ENCODE results near the gene TCTA.
"Not testable (repeated sequence)": the region's sequence is repeated elsewhere in the genome, so short reads cannot be mapped to it uniquely, and the experiment has no call there.

TCTA gene

GRCh38 chr3:49387721-49388120 lies 24.5 kb upstream of the TCTA start:
- Histone ChIP-seq H3K4me1 (ENCODE audit: control insufficient read depth, insufficient read depth, low read length, poor library complexity, severe bottlenecking) (peaks cover 9% of the 10 kb centered on the region), H3K36me3 (ENCODE audit: control insufficient read depth, insufficient read depth, low read length) (peaks cover 4% of the 10 kb centered on the region), H3K9me3 (ENCODE audit: control insufficient read depth, low read length) (no peaks in the 10 kb centered on the region), H3K4me3 (ENCODE audit: insufficient read depth, low read depth, low read length, poor library complexity, severe bottlenecking) (no peak overlapping the region), H3K27ac (ENCODE audit: insufficient read depth, low read length, poor library complexity, severe bottlenecking) (no peak overlapping the region), H3K27me3 (replicated peaks; ENCODE audit: control insufficient read depth, insufficient read depth, low read length, poor library complexity, severe bottlenecking) (no peaks in the 10 kb centered on the region)
- no peak for DNase-seq

DNA sequence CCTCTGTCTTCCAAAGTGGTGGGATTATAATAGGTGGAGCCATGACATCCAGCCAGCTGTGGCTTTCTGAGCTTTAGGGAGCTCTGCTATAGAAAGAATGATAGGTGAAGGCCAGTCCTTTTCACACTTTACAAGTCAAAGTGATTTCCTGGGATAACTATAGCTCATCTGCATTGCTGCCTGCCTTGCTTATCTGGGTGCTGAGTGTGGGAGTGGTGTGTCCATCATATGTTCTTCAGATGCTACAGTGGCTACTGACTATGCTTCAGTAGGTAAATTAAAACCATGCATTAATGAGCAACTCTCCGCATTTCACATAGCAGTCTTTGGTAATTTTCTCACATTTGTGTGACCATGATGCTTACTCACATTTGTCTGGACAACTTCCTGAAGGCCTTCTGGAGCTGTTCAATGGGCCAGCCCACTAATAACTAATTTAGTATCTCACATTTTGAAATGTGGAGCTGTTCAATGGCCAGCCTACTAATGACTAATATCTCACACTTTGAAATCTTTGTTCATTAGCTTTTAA lies 23.9 kb upstream of the TCTA start:
- no peaks in the 10 kb centered on the region for H3K9me3 ChIP-seq (ENCODE audit: control insufficient read depth, low read length)
- peaks cover 4% of the 10 kb centered on the region for H3K36me3 ChIP-seq (ENCODE audit: control insufficient read depth, insufficient read depth, low read length)
- peaks cover 9% of the 10 kb centered on the region for H3K4me1 ChIP-seq (ENCODE audit: control insufficient read depth, insufficient read depth, low read length, poor library complexity, severe bottlenecking)
- no peaks in the 10 kb centered on the region for H3K27me3 ChIP-seq (replicated peaks; ENCODE audit: control insufficient read depth, insufficient read depth, low read length, poor library complexity, severe bottlenecking)
- no peak overlapping the region for H3K27ac ChIP-seq (ENCODE audit: insufficient read depth, low read length, poor library complexity, severe bottlenecking)
- H3K4me3 ChIP-seq (ENCODE audit: insufficient read depth, low read depth, low read length, poor library complexity, severe bottlenecking): no peak overlapping the region
- no peak for DNase-seq

- H3K27ac ChIP-seq (ENCODE audit: insufficient read depth, low read length, poor library complexity, severe bottlenecking): no peak overlapping the region
- no peak for DNase-seq
- no peaks in the 10 kb centered on the region for H3K9me3 ChIP-seq (ENCODE audit: control insufficient read depth, low read length)
- peaks cover 9% of the 10 kb centered on the region for H3K4me1 ChIP-seq (ENCODE audit: control insufficient read depth, insufficient read depth, low read length, poor library complexity, severe bottlenecking)
- H3K36me3 ChIP-seq (ENCODE audit: control insufficient read depth, insufficient read depth, low read length): peaks cover 4% of the 10 kb centered on the region
- no peak overlapping the region for H3K4me3 ChIP-seq (ENCODE audit: insufficient read depth, low read depth, low read length, poor library complexity, severe bottlenecking)
- H3K27me3 ChIP-seq (replicated peaks; ENCODE audit: control insufficient read depth, insufficient read depth, low read length, poor library complexity, severe bottlenecking): no peaks in the 10 kb centered on the region
These were observed 22.9 kb upstream of the TCTA start for GRCh38 chr3:49389297-49389696.

DNA sequence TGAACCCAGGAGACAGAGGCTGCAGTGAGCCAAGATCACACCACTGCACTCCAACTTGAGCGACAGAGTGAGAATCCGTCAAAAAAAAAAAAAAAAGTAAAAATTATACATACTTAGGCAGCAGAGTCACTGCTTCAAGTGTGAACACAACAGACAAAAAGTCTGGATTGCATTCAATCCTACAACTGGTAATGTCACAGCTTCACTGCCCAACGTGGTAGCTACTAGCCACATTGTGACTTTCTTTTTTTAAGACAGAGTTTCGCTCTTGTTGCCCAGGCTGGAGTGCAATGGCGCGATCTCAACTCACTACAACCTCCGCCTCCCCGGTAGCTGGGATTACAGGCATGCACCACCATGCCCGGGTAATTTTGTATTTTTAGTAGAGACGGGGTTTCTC lies 20.9 kb upstream of the TCTA start:
- H3K4me1 ChIP-seq (ENCODE audit: control insufficient read depth, insufficient read depth, low read length, poor library complexity, severe bottlenecking); H3K27me3 ChIP-seq (replicated peaks; ENCODE audit: control insufficient read depth, insufficient read depth, low read length, poor library complexity, severe bottlenecking); H3K4me3 ChIP-seq (ENCODE audit: insufficient read depth, low read depth, low read length, poor library complexity, severe bottlenecking); DNase-seq; H3K9me3 ChIP-seq (ENCODE audit: control insufficient read depth, low read length); H3K27ac ChIP-seq (ENCODE audit: insufficient read depth, low read length, poor library complexity, severe bottlenecking): not testable (repeated sequence)
- peaks cover 16% of the 10 kb centered on the region for H3K36me3 ChIP-seq (ENCODE audit: control insufficient read depth, insufficient read depth, low read length)

- peaks cover 16% of the 10 kb centered on the region for H3K4me1 ChIP-seq (ENCODE audit: control insufficient read depth, insufficient read depth, low read length, poor library complexity, severe bottlenecking)
- peaks cover 19% of the 10 kb centered on the region for H3K36me3 ChIP-seq (ENCODE audit: control insufficient read depth, insufficient read depth, low read length)
- no peaks in the 10 kb centered on the region for H3K27me3 ChIP-seq (replicated peaks; ENCODE audit: control insufficient read depth, insufficient read depth, low read length, poor library complexity, severe bottlenecking)
- no peak for DNase-seq
- H3K4me3 ChIP-seq (ENCODE audit: insufficient read depth, low read depth, low read length, poor library complexity, severe bottlenecking): no peak overlapping the region
- H3K27ac ChIP-seq (ENCODE audit: insufficient read depth, low read length, poor library complexity, severe bottlenecking): no peak overlapping the region
- no peaks in the 10 kb centered on the region for H3K9me3 ChIP-seq (ENCODE audit: control insufficient read depth, low read length)
These were observed 14.8 kb upstream of the TCTA start for GRCh38 chr3:49397470-49397869.

GRCh38 chr3:49399461-49399860 lies 12.8 kb upstream of the TCTA start:
- Histone ChIP-seq H3K36me3 (ENCODE audit: control insufficient read depth, insufficient read depth, low read length) (peaks cover 22% of the 10 kb centered on the region), H3K4me1 (ENCODE audit: control insufficient read depth, insufficient read depth, low read length, poor library complexity, severe bottlenecking) (peaks cover 16% of the 10 kb centered on the region)
- no peak for DNase-seq

GRCh38 chr3:49401766-49402165 lies 10.5 kb upstream of the TCTA start:
- no peak for DNase-seq
- peaks cover 6% of the 10 kb centered on the region for H3K36me3 ChIP-seq (ENCODE audit: control insufficient read depth, insufficient read depth, low read length)
- H3K4me1 ChIP-seq (ENCODE audit: control insufficient read depth, insufficient read depth, low read length, poor library complexity, severe bottlenecking): peaks cover 17% of the 10 kb centered on the region
- no peak overlapping the region for H3K4me3 ChIP-seq (ENCODE audit: insufficient read depth, low read depth, low read length, poor library complexity, severe bottlenecking)
- no peaks in the 10 kb centered on the region for H3K9me3 ChIP-seq (ENCODE audit: control insufficient read depth, low read length)
- H3K27me3 ChIP-seq (replicated peaks; ENCODE audit: control insufficient read depth, insufficient read depth, low read length, poor library complexity, severe bottlenecking): no peaks in the 10 kb centered on the region
- H3K27ac ChIP-seq (ENCODE audit: insufficient read depth, low read length, poor library complexity, severe bottlenecking): no peak overlapping the region

More at GRCh38 chr3:49399461-49399860, 12.8 kb upstream of the TCTA start:
- Histone ChIP-seq H3K4me3 (ENCODE audit: insufficient read depth, low read depth, low read length, poor library complexity, severe bottlenecking) (no peak overlapping the region), H3K9me3 (ENCODE audit: control insufficient read depth, low read length) (no peaks in the 10 kb centered on the region), H3K27ac (ENCODE audit: insufficient read depth, low read length, poor library complexity, severe bottlenecking) (no peak overlapping the region), H3K27me3 (replicated peaks; ENCODE audit: control insufficient read depth, insufficient read depth, low read length, poor library complexity, severe bottlenecking) (no peaks in the 10 kb centered on the region)

- Histone ChIP-seq H3K27ac (ENCODE audit: insufficient read depth, low read length, poor library complexity, severe bottlenecking) (no peak overlapping the region), H3K9me3 (ENCODE audit: control insufficient read depth, low read length) (no peaks in the 10 kb centered on the region), H3K4me1 (ENCODE audit: control insufficient read depth, insufficient read depth, low read length, poor library complexity, severe bottlenecking) (peaks cover 19% of the 10 kb centered on the region), H3K27me3 (replicated peaks; ENCODE audit: control insufficient read depth, insufficient read depth, low read length, poor library complexity, severe bottlenecking) (no peaks in the 10 kb centered on the region), H3K4me3 (ENCODE audit: insufficient read depth, low read depth, low read length, poor library complexity, severe bottlenecking) (no peak overlapping the region), H3K36me3 (ENCODE audit: control insufficient read depth, insufficient read depth, low read length) (peaks cover 3% of the 10 kb centered on the region)
- DNase-seq: no peak
These were observed 8.3 kb upstream of the TCTA start for GRCh38 chr3:49403891-49404290.

- peaks cover 23% of the 10 kb centered on the region for H3K4me1 ChIP-seq (ENCODE audit: control insufficient read depth, insufficient read depth, low read length, poor library complexity, severe bottlenecking)
- H3K9me3 ChIP-seq (ENCODE audit: control insufficient read depth, low read length); H3K4me3 ChIP-seq (ENCODE audit: insufficient read depth, low read depth, low read length, poor library complexity, severe bottlenecking); H3K36me3 ChIP-seq (ENCODE audit: control insufficient read depth, insufficient read depth, low read length); DNase-seq; H3K27ac ChIP-seq (ENCODE audit: insufficient read depth, low read length, poor library complexity, severe bottlenecking); H3K27me3 ChIP-seq (replicated peaks; ENCODE audit: control insufficient read depth, insufficient read depth, low read length, poor library complexity, severe bottlenecking): not testable (repeated sequence)
These were observed 6.7 kb upstream of the TCTA start for GRCh38 chr3:49405570-49405969.

DNA sequence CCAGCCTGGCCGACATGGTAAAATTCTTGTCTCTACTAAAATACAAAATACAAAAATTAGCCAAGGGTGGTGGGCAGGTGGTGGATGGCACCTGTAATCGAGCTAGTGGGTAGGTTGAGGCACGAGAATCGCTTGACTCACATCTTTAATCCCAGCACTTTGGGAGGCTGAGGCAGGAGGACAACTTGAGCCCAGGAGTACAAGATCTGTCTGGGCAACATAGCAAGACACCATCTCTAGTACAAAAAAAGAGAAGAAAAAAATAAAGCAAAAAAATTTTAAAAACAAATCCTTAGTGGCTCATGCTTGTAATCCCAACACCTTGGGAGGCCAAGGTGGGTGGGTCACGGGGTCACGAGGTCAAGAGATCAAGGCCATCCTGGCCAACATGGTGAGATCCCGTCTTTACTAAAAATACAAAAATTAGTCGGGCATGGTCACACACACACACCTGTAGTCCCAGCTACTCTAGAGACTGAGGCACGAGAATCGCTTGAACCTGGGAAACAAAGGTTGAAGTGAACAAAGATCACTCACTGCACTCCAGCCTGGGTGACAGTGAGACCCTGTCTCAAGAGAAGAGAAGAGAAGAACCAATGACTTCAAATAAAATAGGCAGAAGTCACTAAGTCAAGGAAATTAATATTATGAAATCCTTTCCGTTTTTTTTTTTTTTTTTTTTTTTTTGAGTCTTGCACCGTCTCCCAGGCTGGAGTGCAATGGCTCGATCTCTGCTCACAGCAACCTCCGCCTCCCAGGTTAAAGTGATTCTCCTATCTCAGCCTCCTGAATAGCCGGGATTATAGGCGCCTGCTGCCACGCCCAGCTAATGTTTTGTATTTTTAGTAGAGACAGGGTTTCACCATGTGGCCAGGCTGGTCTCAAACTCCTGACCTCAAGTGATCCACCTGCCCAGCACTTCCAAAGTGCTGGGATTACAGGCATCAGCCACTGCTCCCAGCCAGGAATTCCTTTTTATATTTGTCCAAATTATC lies 5.4 kb upstream of the TCTA start:
- Histone ChIP-seq H3K4me1 (ENCODE audit: control insufficient read depth, insufficient read depth, low read length, poor library complexity, severe bottlenecking) (peaks cover 23% of the 10 kb centered on the region), H3K4me3 (ENCODE audit: insufficient read depth, low read depth, low read length, poor library complexity, severe bottlenecking) (no peak overlapping the region), H3K27ac (ENCODE audit: insufficient read depth, low read length, poor library complexity, severe bottlenecking) (no peak overlapping the region)

More for the DNA sequence above, 5.4 kb upstream of the TCTA start:
- DNase-seq: no peak
- no peaks in the 10 kb centered on the region for H3K9me3 ChIP-seq (ENCODE audit: control insufficient read depth, low read length)
- H3K36me3 ChIP-seq (ENCODE audit: control insufficient read depth, insufficient read depth, low read length): peaks cover 3% of the 10 kb centered on the region
- no peaks in the 10 kb centered on the region for H3K27me3 ChIP-seq (replicated peaks; ENCODE audit: control insufficient read depth, insufficient read depth, low read length, poor library complexity, severe bottlenecking)
